ENCODE data around the gene TARS3.

GRCh38 chr15:101620671-101621070 lies 103.6 kb downstream of the TARS3 start:
- TF ChIP-seq RARB (CRISPR knock-in tag; IDR thresholded peaks at IDR 0.05): no peak
- no peak for TF ChIP-seq PATZ1 (CRISPR knock-in tag; IDR thresholded peaks at IDR 0.05; ENCODE audit: borderline replicate concordance)
- TF ChIP-seq CSDC2 (CRISPR knock-in tag; IDR thresholded peaks at IDR 0.05): no peak
- no peak for TF ChIP-seq TOX (CRISPR knock-in tag; IDR thresholded peaks at IDR 0.05; ENCODE audit: borderline replicate concordance)
- no peak for TF ChIP-seq CSRNP3 (CRISPR knock-in tag; IDR thresholded peaks at IDR 0.05)
- TF ChIP-seq ZFP30 (CRISPR knock-in tag; IDR thresholded peaks at IDR 0.05): no peak
- no peak for TF ChIP-seq SNAI2 (CRISPR knock-in tag; IDR thresholded peaks at IDR 0.05)
- no peak for TF ChIP-seq ZNF70 (CRISPR knock-in tag; IDR thresholded peaks at IDR 0.05)
